Measurements from ENCODE around the gene ULK1.

ULK1 gene

DNA sequence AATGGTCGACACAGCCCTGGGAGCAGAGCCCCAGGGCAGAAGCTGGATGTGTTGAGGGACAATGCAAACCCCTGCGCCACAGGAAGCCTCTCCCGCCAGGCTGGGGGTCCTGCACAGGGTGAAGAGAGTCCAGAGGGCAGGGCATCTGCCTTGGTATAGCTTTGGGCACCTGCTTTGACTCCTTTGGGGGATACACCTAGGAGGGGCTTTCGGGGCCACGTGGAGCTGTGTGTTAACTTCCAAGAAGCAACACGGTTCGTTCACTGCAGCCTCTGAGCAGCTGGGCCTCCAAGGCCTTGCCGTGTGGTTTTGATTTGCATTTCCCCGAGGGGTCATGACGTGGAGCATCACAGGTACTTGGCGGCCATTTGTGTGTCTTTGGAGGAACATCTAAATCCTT, 28.8 kb downstream of the ULK1 start:
- Histone ChIP-seq H4K8ac (ENCODE audit: low read depth, low read length) (no peak overlapping the region), H3K9me3 (replicated peaks in 1 of 2; ENCODE audit: control insufficient read depth in 2 of 2, insufficient read depth in 1 of 2, low read depth in 1 of 2, low read length in 2 of 2) (peaks cover 3 to 5% of the 10 kb centered on the region in 2 donors)
- WGBS, 2 donors (ENCODE audit: extremely low coverage in 2 of 2, insufficient read length in 2 of 2, insufficient replicate concordance in 1 of 2), result no CpG with 5 or more reads among the region's 11 CpGs

DNA sequence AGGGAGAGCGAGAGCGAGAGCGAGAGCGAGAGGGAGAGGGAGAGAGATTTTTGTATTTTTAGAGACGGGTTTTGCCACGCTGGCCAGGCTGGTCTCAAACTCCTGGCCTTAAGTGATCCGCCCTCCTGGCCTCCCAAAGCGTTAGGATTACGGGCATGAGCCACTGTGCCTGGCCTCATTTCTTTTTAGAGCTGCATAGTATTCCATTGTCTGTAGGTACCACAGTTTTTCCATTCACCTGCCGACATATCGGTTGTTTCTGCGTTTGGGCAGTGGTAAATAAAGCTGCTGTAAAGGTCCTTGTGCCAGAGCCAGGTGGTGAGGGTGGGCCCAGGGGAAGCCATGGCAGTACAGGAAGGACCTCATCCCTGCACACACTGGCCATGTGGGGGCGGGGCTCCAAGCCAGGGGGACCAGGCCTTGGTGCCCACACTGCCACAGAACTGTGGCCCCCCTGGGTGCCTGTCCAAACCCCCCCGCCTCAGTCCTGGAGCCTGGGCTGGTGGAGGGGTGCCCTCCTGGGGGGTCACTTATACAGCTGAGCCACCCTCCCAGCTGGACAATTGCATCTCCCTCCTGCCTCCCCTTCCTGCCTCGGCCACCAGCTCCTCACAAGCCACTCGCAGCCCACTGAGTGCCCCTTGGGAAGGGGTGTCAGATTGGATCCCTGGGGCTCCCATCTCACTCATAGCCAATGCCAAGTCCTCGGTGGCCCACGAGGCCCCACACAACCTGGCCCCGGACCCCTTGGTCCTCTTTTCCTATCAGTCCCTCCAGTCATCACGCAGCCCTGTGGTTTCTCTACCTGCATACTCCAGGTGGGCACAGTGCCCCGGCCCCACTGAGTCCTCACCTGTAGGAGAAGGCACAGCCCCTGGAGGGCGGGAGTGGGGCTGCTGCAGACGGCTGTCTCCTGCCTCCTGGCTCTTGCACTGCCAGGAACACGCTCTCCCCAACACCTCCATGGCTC, 33.0 kb downstream of the ULK1 start:
- Histone ChIP-seq H4K8ac (ENCODE audit: low read depth, low read length) (no peak overlapping the region), H2BK120ac (ENCODE audit: low read depth, low read length) (no peak overlapping the region), H2AFZ (ENCODE audit: low read length) (no peak overlapping the region), H2BK12ac (ENCODE audit: low read length) (no peak overlapping the region), H3K79me1 (ENCODE audit: low read depth, low read length) (peaks cover 6% of the 10 kb centered on the region), H3K9me3 (replicated peaks in 1 of 2; ENCODE audit: control insufficient read depth in 2 of 2, insufficient read depth in 1 of 2, low read depth in 1 of 2, low read length in 2 of 2) (peaks cover 3 to 5% of the 10 kb centered on the region in 2 donors), H3K27me3 (ENCODE audit: control insufficient read depth in 3 of 3, insufficient read depth in 3 of 3, low read depth in 1 of 3, low read length in 3 of 3) (peaks cover 0 to 5% (median 0%) of the 10 kb centered on the region in 3 experiments), H3K27ac (replicated peaks; ENCODE audit: low read length) (no peak overlapping the region), H4K91ac (ENCODE audit: low read depth, low read length, poor library complexity) (no peak overlapping the region), H3K9ac (ENCODE audit: low read depth, low read length, poor library complexity) (peak overlapping the region; percentile 38), H3K4me1 (ENCODE audit: control insufficient read depth in 2 of 2, insufficient read depth in 1 of 2, low read depth in 1 of 2, low read length in 2 of 2) (peaks cover 5% of the 10 kb centered on the region in 2 donors), H2BK5ac (ENCODE audit: low read length) (no peak overlapping the region), H3K18ac (ENCODE audit: low read length) (no peak overlapping the region), H3K36me3 (replicated peaks in 1 of 2; ENCODE audit: control insufficient read depth in 2 of 2, insufficient read depth in 2 of 2, low read length in 2 of 2) (peaks cover 11 to 29% of the 10 kb centered on the region in 2 donors), H3K23ac (ENCODE audit: low read depth, low read length, poor library complexity) (no peak overlapping the region), H3K14ac (ENCODE audit: low read length) (no peak overlapping the region), H2AK5ac (ENCODE audit: low read depth, low read length) (peak overlapping the region; percentile 20), H2BK15ac (ENCODE audit: low read length) (no peak overlapping the region), H3K4me2 (ENCODE audit: insufficient read depth, low read length, poor library complexity, severe bottlenecking) (no peak overlapping the region), H3K4me3 (ENCODE audit: low read length in 2 of 2) (no peak overlapping the region), H3K4ac (ENCODE audit: low read length) (no peak overlapping the region)
- WGBS, 2 donors (ENCODE audit: extremely low coverage in 2 of 2, insufficient read length in 2 of 2, insufficient replicate concordance in 1 of 2), result no CpG with 5 or more reads among the region's 24 CpGs
- no peak for DNase-seq (ENCODE audit: low spot score)

More for the DNA sequence above, 28.8 kb downstream of the ULK1 start:
- Histone ChIP-seq H2BK120ac (ENCODE audit: low read depth, low read length) (no peak overlapping the region), H3K4me1 (ENCODE audit: control insufficient read depth in 2 of 2, insufficient read depth in 1 of 2, low read depth in 1 of 2, low read length in 2 of 2) (no peaks in the 10 kb centered on the region), H3K79me1 (ENCODE audit: low read depth, low read length) (peaks cover 3% of the 10 kb centered on the region), H3K4ac (ENCODE audit: low read length) (no peak overlapping the region), H4K91ac (ENCODE audit: low read depth, low read length, poor library complexity) (no peak overlapping the region), H2BK5ac (ENCODE audit: low read length) (no peak overlapping the region), H3K27me3 (ENCODE audit: control insufficient read depth in 3 of 3, insufficient read depth in 3 of 3, low read depth in 1 of 3, low read length in 3 of 3) (peaks cover 0 to 5% (median 0%) of the 10 kb centered on the region in 3 experiments), H3K4me2 (ENCODE audit: insufficient read depth, low read length, poor library complexity, severe bottlenecking) (no peak overlapping the region), H3K9ac (ENCODE audit: low read depth, low read length, poor library complexity) (no peak overlapping the region), H2BK12ac (ENCODE audit: low read length) (no peak overlapping the region), H3K23ac (ENCODE audit: low read depth, low read length, poor library complexity) (peak overlapping the region; percentile 91), H3K36me3 (replicated peaks in 1 of 2; ENCODE audit: control insufficient read depth in 2 of 2, insufficient read depth in 2 of 2, low read length in 2 of 2) (peaks cover 28 to 42% of the 10 kb centered on the region in 2 donors), H3K27ac (replicated peaks; ENCODE audit: low read length) (no peak overlapping the region), H2AK5ac (ENCODE audit: low read depth, low read length) (peak overlapping the region; percentile 26), H3K4me3 (ENCODE audit: low read length in 2 of 2) (no peak overlapping the region), H2AFZ (ENCODE audit: low read length) (no peak overlapping the region), H3K18ac (ENCODE audit: low read length) (peak overlapping the region; percentile 17), H2BK15ac (ENCODE audit: low read length) (no peak overlapping the region), H3K14ac (ENCODE audit: low read length) (no peak overlapping the region)
- DNase-seq (ENCODE audit: low spot score), result no peak

DNA sequence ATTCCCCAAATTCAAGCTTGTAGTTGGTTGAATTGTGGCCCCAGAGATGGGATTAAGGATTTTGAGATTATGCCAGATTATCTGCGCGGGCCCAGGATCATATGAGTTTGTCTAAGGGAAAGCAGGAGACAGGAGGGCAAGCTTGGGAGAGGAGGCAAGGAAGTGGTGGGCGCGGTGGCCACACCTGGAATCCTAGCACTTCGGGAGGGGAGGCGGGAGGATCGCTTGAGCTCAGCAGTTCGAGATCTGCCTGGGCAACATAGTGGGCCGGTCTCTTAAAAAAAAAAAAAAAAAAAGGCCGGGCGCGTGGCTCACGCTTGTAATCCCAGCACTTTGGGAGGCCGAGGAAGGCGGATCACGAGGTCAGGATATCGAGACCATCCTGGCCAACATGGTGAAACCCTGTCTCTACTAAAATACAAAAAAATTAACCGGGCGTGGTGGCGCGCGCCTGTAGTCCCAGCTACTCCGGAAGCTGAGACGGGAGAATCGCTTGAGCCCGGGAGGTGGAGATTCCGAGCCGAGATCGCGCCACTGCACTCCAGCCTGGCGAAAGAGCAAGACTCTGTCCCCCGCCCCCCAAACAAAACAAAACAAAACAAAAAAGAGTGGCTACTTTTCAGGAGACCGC, 33.8 kb downstream of the ULK1 start:
- no peak overlapping the region for H2BK12ac ChIP-seq (ENCODE audit: low read length)
- H2AK5ac ChIP-seq (ENCODE audit: low read depth, low read length), result peak overlapping the region; percentile 20
- H3K23ac ChIP-seq (ENCODE audit: low read depth, low read length, poor library complexity), result no peak overlapping the region
- no peak overlapping the region for H4K91ac ChIP-seq (ENCODE audit: low read depth, low read length, poor library complexity)
- H2BK5ac ChIP-seq (ENCODE audit: low read length), result no peak overlapping the region
- no peak overlapping the region for H3K27ac ChIP-seq (replicated peaks; ENCODE audit: low read length)
- no peak overlapping the region for H3K9ac ChIP-seq (ENCODE audit: low read depth, low read length, poor library complexity)
- H3K79me1 ChIP-seq (ENCODE audit: low read depth, low read length), result peaks cover 6% of the 10 kb centered on the region
- H3K4me1 ChIP-seq (ENCODE audit: control insufficient read depth in 2 of 2, insufficient read depth in 1 of 2, low read depth in 1 of 2, low read length in 2 of 2), result peaks cover 5% of the 10 kb centered on the region in 2 donors
- peak overlapping the region; percentile 80 for H3K4me2 ChIP-seq (ENCODE audit: insufficient read depth, low read length, poor library complexity, severe bottlenecking)
- H3K18ac ChIP-seq (ENCODE audit: low read length), result no peak overlapping the region
- H3K27me3 ChIP-seq (ENCODE audit: control insufficient read depth in 3 of 3, insufficient read depth in 3 of 3, low read depth in 1 of 3, low read length in 3 of 3), result peaks cover 0 to 5% (median 0%) of the 10 kb centered on the region in 3 experiments
- H3K36me3 ChIP-seq (replicated peaks in 1 of 2; ENCODE audit: control insufficient read depth in 2 of 2, insufficient read depth in 2 of 2, low read length in 2 of 2), result peaks cover 14 to 32% of the 10 kb centered on the region in 2 donors
- H3K4ac ChIP-seq (ENCODE audit: low read length), result no peak overlapping the region
- peak overlapping the region; percentile 100 for H2AFZ ChIP-seq (ENCODE audit: low read length)
- H2BK15ac ChIP-seq (ENCODE audit: low read length), result no peak overlapping the region
- DNase-seq (ENCODE audit: low spot score), result no peak
- no peak overlapping the region for H3K14ac ChIP-seq (ENCODE audit: low read length)
- H2BK120ac ChIP-seq (ENCODE audit: low read depth, low read length), result no peak overlapping the region
- WGBS, 2 donors (ENCODE audit: extremely low coverage in 2 of 2, insufficient read length in 2 of 2, insufficient replicate concordance in 1 of 2), result no CpG with 5 or more reads among the region's 33 CpGs
- H4K8ac ChIP-seq (ENCODE audit: low read depth, low read length), result no peak overlapping the region
- H3K9me3 ChIP-seq (replicated peaks in 1 of 2; ENCODE audit: control insufficient read depth in 2 of 2, insufficient read depth in 1 of 2, low read depth in 1 of 2, low read length in 2 of 2), result peaks cover 3 to 5% of the 10 kb centered on the region in 2 donors
- peak overlapping the region; percentile 87 to 93 for H3K4me3 ChIP-seq (ENCODE audit: low read length in 2 of 2)
